ENCODE results near the gene HOXD8.

The HOXD8 gene

DNA sequence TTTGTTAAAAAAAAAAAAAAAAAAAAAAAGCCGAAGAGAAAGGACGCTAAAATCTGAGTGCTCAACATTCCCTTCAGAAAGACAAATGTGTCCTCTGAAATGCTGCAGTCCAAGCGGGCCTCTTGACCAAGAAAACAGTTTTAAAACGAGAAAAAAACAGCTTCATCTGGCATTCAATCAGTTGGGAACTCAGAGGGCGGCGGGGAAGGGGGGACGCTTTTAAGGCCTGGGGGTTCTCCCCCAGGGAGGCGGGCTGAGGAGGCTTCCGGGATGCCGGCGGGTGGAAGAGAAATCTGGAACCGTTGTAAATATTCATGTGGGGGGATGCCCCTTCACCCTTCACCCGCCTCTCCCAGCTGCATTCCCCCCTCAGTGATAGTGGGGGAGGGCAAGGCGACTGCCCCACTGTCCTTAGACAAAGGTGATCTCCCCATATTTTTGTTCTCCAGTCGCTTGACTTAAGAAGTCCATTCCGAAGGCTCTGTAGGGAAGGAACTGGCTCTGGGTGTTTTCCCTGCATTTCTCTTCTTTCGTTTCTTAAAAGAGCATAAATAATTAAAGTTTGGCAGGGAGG lies 25.7 kb upstream of the HOXD8 start:
- no peak for DNase-seq

GRCh38 chr2:176104316-176105077 lies 25.0 kb upstream of the HOXD8 start:
- no peak for DNase-seq

- DNase-seq, result no peak
Observed at GRCh38 chr2:176105078-176105729, 24.3 kb upstream of the HOXD8 start.

GRCh38 chr2:176105730-176106580 lies 23.6 kb upstream of the HOXD8 start:
- DNase-seq, result no peak

GRCh38 chr2:176106581-176107539 lies 22.6 kb upstream of the HOXD8 start, which contains the start of gene HOXD11:
Gene HOXD11 (plus strand): TSS chr2:176107280. CDS start chr2:176107356, 76 bp downstream.
- no peak for DNase-seq

DNA sequence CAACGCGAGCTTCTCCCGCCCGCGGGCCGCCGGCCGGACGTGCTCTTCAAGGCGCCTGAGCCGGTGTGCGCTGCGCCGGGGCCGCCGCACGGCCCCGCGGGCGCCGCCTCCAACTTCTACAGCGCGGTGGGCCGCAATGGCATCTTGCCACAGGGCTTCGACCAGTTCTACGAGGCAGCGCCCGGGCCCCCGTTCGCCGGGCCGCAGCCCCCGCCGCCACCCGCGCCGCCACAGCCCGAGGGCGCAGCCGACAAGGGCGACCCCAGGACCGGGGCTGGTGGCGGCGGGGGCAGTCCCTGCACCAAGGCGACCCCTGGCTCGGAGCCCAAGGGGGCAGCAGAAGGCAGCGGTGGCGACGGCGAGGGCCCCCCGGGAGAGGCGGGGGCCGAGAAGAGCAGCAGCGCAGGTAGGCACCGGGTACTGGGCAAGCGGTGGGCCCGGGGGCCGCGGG lies 21.7 kb upstream of the HOXD8 start:
- DNase-seq, result no peak

- no peak for DNase-seq
Observed at GRCh38 chr2:176109192-176109901, 20.2 kb upstream of the HOXD8 start.

DNA sequence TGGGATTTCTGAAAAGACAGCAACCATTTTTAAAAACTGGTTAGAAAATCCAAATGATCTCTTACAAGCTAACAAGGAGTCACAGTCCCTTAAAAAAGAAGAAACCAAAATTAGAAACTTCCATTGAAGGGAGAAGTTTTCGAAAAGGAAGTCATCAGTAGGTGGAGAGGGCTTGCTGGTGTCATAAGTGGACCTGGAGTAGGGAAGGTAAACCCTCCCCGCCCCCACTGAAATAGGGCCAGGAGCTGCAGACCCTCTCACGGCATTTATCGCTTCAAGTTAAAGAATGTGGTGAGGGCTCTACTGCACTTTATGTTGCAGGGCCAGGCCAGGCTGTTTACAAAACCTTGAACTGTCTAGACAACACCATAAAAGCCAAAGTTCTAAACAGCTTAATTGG lies 19.6 kb upstream of the HOXD8 start:
- DNase-seq, result no peak

- DNase-seq, result no peak
Observed at GRCh38 chr2:176110415-176111308, 18.8 kb upstream of the HOXD8 start.

- DNase-seq, result no peak
Observed at GRCh38 chr2:176111309-176111663, 18.2 kb upstream of the HOXD8 start.

GRCh38 chr2:176111846-176112374 lies 17.6 kb upstream of the HOXD8 start:
- no peak for DNase-seq

DNA sequence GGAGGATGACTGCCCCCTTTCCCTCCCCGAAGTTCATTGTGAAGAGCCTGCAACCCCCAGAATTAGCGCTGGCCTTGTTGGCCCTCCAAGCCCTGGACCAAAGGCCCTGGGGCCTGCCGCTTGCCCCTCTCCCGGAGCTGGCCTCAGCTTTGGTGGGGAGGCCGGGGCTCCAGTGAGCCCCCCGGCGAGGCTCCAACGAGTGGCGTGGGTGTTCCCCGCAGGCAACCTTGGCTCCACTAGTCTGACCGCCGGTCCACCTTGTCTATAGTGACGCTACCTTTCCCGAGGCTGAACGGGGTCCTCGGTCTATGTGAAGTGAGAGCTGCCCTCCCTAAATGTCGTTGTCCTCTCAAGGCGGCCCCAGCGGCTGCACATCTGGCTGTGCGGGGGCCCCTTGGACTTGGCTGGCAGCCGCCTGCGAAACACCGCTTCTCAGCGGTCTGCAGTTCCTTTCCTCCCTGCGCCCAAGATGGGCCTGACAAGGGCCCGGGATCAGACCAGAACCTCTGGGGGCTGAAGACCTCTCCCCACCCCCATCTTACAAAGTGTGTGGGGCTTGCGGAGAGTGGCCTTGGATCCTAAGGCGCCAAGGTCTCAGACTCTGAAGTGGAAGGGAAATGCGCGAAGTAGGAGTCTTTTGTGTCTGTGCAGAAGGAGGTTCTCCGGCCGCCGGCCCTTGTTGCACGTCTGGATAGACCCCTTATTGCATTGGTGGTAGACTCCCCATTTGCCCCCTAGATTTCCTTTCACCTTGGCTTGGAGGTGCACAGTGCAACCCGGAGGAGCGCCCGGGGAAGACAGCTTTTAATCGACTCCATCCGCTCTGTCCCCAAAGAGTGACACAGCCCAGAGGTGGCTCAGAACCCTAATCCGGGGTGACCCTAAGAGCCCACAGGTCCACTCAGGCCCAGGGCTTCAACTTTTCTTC lies 16.9 kb upstream of the HOXD8 start:
- no peak for DNase-seq

- no peak for DNase-seq
Observed at GRCh38 chr2:176114120-176114929, 15.2 kb upstream of the HOXD8 start.

GRCh38 chr2:176114930-176115625 lies 14.4 kb upstream of the HOXD8 start:
- DNase-seq, result no peak

DNA sequence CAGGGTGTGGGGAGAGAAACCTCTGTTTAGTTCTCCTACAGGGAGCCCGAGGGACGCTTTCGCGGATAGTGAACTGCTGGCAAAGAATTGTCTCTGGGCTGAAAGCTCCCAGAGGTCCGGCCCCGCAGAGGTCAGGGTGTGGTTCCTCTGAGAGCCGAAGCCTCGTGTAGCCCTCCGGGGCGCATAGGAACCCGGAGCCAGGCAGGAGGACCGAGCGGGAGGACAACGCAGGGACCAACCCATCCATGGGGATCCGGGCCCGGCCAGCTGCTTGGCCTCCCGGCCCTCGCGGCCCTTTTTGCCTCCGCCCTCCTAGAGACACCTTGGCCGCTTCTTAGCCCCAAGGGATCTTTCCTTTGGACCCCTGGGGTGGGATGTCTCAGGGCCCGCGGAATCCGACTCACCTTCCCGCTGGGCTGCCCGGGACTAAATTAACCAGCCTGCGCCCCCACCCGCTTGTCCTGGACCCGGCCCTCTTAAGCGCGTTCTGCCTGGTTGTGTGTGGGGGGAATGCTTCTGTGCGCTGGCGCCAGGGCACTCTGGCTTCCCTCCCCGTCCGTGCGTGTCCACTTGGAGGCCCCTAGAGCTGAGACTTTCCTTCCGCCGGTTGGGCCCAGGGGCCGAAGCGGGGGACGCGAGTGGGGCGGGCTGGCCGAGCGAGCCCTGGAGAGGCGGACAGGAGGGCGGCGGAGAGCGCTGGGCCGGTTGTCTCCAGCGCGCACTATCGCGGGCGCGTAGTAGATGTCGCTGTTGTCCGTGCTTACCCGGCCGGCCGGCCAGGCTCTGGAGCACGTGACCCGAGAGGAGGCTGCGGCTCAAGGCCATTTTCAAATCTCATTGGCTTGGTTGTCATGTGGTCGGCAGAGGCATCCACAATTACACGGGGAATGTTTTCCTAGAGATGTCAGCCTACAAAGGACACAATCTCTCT lies 13.4 kb upstream of the HOXD8 start, which contains the start of gene HOXD10:
Gene HOXD10 (plus strand): TSS at position 896 of the 931 bp plus-strand sequence. CDS start 56 bp downstream, outside the sequence.
- no peak for DNase-seq
